Measurements from ENCODE around the gene BRINP1.

DNA sequence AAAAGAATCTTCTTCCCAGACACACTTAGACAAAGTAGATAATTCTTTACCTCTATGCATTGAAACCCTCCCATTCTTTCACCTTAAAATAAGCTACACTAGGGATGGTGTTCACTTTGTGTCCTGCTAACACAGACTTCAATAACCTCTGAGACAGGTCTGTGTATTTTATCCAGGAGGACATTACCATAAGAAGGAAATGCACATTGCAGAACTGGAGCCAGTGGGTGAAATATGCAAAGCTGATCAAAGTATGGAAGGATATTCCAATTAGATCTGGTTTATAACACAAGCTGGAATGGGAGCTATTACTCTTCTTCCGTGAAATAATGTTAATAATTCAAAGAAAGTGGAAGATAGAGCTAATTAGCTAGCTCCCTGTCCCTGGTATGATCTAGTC is 204.1 kb downstream of the BRINP1 start:
- TF ChIP-seq, protein P1, sequence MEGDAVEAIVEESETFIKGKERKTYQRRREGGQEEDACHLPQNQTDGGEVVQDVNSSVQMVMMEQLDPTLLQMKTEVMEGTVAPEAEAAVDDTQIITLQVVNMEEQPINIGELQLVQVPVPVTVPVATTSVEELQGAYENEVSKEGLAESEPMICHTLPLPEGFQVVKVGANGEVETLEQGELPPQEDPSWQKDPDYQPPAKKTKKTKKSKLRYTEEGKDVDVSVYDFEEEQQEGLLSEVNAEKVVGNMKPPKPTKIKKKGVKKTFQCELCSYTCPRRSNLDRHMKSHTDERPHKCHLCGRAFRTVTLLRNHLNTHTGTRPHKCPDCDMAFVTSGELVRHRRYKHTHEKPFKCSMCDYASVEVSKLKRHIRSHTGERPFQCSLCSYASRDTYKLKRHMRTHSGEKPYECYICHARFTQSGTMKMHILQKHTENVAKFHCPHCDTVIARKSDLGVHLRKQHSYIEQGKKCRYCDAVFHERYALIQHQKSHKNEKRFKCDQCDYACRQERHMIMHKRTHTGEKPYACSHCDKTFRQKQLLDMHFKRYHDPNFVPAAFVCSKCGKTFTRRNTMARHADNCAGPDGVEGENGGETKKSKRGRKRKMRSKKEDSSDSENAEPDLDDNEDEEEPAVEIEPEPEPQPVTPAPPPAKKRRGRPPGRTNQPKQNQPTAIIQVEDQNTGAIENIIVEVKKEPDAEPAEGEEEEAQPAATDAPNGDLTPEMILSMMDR (IDR thresholded peaks at IDR 0.05): no peak
- no peak for TF ChIP-seq POLR2A (IDR thresholded peaks at IDR 0.05)

All from stomach (tissue), 4 donors.